Neuronal stem cell (in vitro differentiated cells): ENCODE results near the gene SLC8A1.

Experiments
- DNase-seq: peaks from one replicate; pipeline ENCODE4 v3.0.0-alpha.2; 2013; ENCODE audit warnings: low spot score
- H2AFZ ChIP-seq: one replicate; pipeline ENCODE4 v1.6.1; 2013; ENCODE audit warnings: mild to moderate bottlenecking, low read length, inconsistent platforms
- H2AK5ac ChIP-seq: 2 replicates; pipeline ENCODE4 v1.6.1; 2013; ENCODE audit warnings: low read depth, mild to moderate bottlenecking, inconsistent platforms, low read length, moderate library complexity, mixed read lengths
- H2BK120ac ChIP-seq: 2 replicates; pipeline ENCODE4 v1.6.1; 2013; ENCODE audit warnings: low read depth, mild to moderate bottlenecking, inconsistent platforms, low read length, moderate library complexity, mixed read lengths
- H2BK12ac ChIP-seq: one replicate; pipeline ENCODE4 v1.6.1; 2013; ENCODE audit warnings: low read length, inconsistent platforms
- H2BK15ac ChIP-seq: 2 replicates; pipeline ENCODE4 v1.6.1; 2013; ENCODE audit warnings: mild to moderate bottlenecking, low read length, inconsistent platforms, mixed read lengths
- H2BK5ac ChIP-seq: one replicate; pipeline ENCODE4 v1.6.1; 2013; ENCODE audit warnings: inconsistent platforms, mild to moderate bottlenecking, low read length, moderate library complexity
- H3K14ac ChIP-seq: one replicate; pipeline ENCODE4 v1.6.1; 2013; ENCODE audit warnings: low read length, inconsistent platforms
- H3K18ac ChIP-seq: 2 replicates; pipeline ENCODE4 v1.6.1; 2013; ENCODE audit warnings: low read length, inconsistent platforms
- H3K23ac ChIP-seq: 2 replicates; pipeline ENCODE4 v1.6.1; 2013; ENCODE audit warnings: low read depth, mild to moderate bottlenecking, mixed read lengths, low read length, inconsistent platforms; ENCODE audit not compliant: poor library complexity
- H3K27ac ChIP-seq: replicated peaks from 3 replicates; pipeline ENCODE4 v1.5.1; 2013; ENCODE audit warnings: low read length, inconsistent platforms
- H3K27me3 ChIP-seq, 3 experiments: 2 replicates each; pipeline ENCODE4 v1.6.1; 2013; ENCODE audit warnings: low read length in 3 of 3, mild to moderate bottlenecking in 2 of 3, inconsistent platforms in 1 of 3, low read depth in 1 of 3, mixed read lengths in 1 of 3, moderate library complexity in 1 of 3; ENCODE audit not compliant: control insufficient read depth in 3 of 3, insufficient read depth in 3 of 3
- H3K36me3 ChIP-seq, 2 donors: replicated peaks in 1 of 2; 2 replicates each; pipeline ENCODE4 v1.6.1; 2013; ENCODE audit warnings: low read length in 2 of 2; ENCODE audit not compliant: control insufficient read depth in 2 of 2, insufficient read depth in 2 of 2
- H3K4ac ChIP-seq: 2 replicates; pipeline ENCODE4 v1.6.1; 2013; ENCODE audit warnings: inconsistent platforms, mild to moderate bottlenecking, low read length, moderate library complexity
- H3K4me1 ChIP-seq, 2 donors: 1 replicate in 1 of 2; 2 replicates in 1 of 2; pipeline ENCODE4 v1.6.1; 2013; ENCODE audit warnings: low read length in 2 of 2, low read depth in 1 of 2; ENCODE audit not compliant: control insufficient read depth in 2 of 2, insufficient read depth in 1 of 2
- H3K4me2 ChIP-seq: one replicate; pipeline ENCODE4 v1.6.1; 2013; ENCODE audit warnings: mild to moderate bottlenecking, low read length, inconsistent platforms; ENCODE audit not compliant: insufficient read depth, poor library complexity, severe bottlenecking
- H3K4me3 ChIP-seq, 2 donors: 2 replicates each; pipeline ENCODE4 v1.5.1; 2013; ENCODE audit warnings: low read length in 2 of 2, mild to moderate bottlenecking in 2 of 2, inconsistent platforms in 1 of 2, moderate library complexity in 1 of 2
- H3K79me1 ChIP-seq: one replicate; pipeline ENCODE4 v1.6.1; 2013; ENCODE audit warnings: low read depth, mild to moderate bottlenecking, inconsistent platforms, low read length, moderate library complexity
- H3K9ac ChIP-seq: one replicate; pipeline ENCODE4 v1.6.1; 2013; ENCODE audit warnings: mild to moderate bottlenecking, low read depth, low read length, inconsistent platforms; ENCODE audit not compliant: poor library complexity
- H3K9me3 ChIP-seq, 2 donors: replicated peaks in 1 of 2; 2 replicates each; pipeline versions ENCODE3 to v1.6.1; 2013; ENCODE audit warnings: low read length in 2 of 2, mild to moderate bottlenecking in 2 of 2, inconsistent platforms in 1 of 2, low read depth in 1 of 2, mixed read lengths in 1 of 2, moderate library complexity in 1 of 2; ENCODE audit not compliant: control insufficient read depth in 2 of 2, insufficient read depth in 1 of 2
- H4K8ac ChIP-seq: one replicate; pipeline ENCODE4 v1.6.1; 2013; ENCODE audit warnings: low read depth, mild to moderate bottlenecking, inconsistent platforms, low read length, moderate library complexity
- H4K91ac ChIP-seq: one replicate; pipeline ENCODE4 v1.6.1; 2013; ENCODE audit warnings: low read length, low read depth, mild to moderate bottlenecking, inconsistent platforms; ENCODE audit not compliant: poor library complexity
- WGBS, 2 donors: extraction: QIAGEN DNeasy Blood & Tissue Kit; methylation state at CpG; one replicate each; pipeline ENCODE4 v1.1.7; 2013; ENCODE audit warnings: missing lambda C conversion rate in 2 of 2, mixed read lengths in 1 of 2; ENCODE audit not compliant: insufficient read length in 2 of 2, insufficient replicate concordance in 1 of 2; ENCODE audit errors: extremely low coverage in 2 of 2; 5-methylcytosine and 5-hydroxymethylcytosine counted together

Gene SLC8A1

DNA sequence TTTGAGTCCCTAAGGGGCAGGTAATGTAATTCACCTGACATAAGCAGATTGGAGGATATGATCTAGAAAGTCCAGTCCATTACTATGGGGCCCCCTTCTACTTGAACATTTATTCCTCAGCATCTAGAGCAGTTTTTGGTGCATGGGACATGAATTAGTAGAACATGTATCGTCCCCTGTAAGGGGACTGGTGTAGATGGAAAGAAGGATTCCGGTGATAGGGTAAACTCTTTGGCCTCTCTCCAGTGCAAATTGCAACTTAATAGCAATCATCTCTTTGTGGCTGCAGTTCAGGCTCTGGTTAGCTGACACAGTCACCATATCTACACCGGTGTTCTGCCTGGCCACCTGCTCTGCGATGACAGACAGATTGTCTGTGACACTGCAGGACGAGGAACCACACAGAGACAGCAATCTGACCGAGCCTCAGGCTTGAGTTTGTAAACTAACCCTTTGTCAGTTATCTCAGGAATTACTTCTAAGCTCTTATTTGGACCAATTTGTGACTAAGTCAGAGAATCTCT lies 6.4 kb upstream of the SLC8A1 start:
- WGBS, 2 donors = no CpG with 5 or more reads among the region's 6 CpGs
- DNase-seq = no peak

DNA sequence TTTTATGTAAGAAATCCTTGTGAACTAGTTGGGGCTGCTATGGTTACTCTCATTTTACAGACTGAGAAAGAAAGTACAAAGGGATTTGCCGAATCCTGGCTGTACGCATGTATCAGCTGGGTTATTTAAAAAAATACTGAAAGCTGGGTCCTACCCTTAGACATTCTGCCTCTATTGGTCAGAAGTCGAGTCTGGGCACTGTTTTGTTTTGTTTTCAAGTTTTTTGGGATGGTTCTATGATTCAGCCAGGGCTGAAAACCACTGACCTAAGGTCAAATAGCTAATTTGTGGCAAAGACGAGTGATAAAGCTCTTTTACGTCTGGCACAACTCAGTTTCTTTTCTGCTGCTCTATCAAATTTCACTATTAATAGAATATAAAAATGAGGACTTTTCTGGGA lies 5.9 kb upstream of the SLC8A1 start:
- no peak overlapping the region for H2AK5ac ChIP-seq
- H4K8ac ChIP-seq = no peak overlapping the region
- H3K27me3 ChIP-seq = peaks cover 0 to 9% (median 5%) of the 10 kb centered on the region in 3 experiments
- no peaks in the 10 kb centered on the region for H3K36me3 ChIP-seq
- H3K4me1 ChIP-seq = peaks cover under 1 to 3% of the 10 kb centered on the region in 2 donors
- H2BK12ac ChIP-seq = no peak overlapping the region
- no peaks in the 10 kb centered on the region for H3K79me1 ChIP-seq
- H2BK5ac ChIP-seq = no peak overlapping the region
- H3K9ac ChIP-seq = no peak overlapping the region
- no peaks in the 10 kb centered on the region for H3K9me3 ChIP-seq
- H3K4me3 ChIP-seq = no peak overlapping the region
- H3K4ac ChIP-seq = no peak overlapping the region
- H2BK120ac ChIP-seq = no peak overlapping the region
- no peak overlapping the region for H3K14ac ChIP-seq
- no peak overlapping the region for H3K27ac ChIP-seq
- H3K23ac ChIP-seq = no peak overlapping the region
- H3K18ac ChIP-seq = no peak overlapping the region
- peak overlapping the region; percentile 12 for H2AFZ ChIP-seq
- no peak overlapping the region for H3K4me2 ChIP-seq
- WGBS, 2 donors = no CpG with 5 or more reads among the region's 5 CpGs
- no peak for DNase-seq
- no peak overlapping the region for H4K91ac ChIP-seq
- H2BK15ac ChIP-seq = no peak overlapping the region

More for the DNA sequence above, 6.4 kb upstream of the SLC8A1 start:
- no peak overlapping the region for H2BK5ac ChIP-seq
- H3K79me1 ChIP-seq = no peaks in the 10 kb centered on the region
- no peak overlapping the region for H3K4ac ChIP-seq
- H2AFZ ChIP-seq = peak overlapping the region; percentile 23
- no peak overlapping the region for H3K4me3 ChIP-seq
- peaks cover 0 to 4% (median under 1%) of the 10 kb centered on the region in 3 experiments for H3K27me3 ChIP-seq
- no peak overlapping the region for H3K9ac ChIP-seq
- H3K36me3 ChIP-seq = no peaks in the 10 kb centered on the region
- H2BK15ac ChIP-seq = no peak overlapping the region
- no peak overlapping the region for H4K8ac ChIP-seq
- peaks cover 3 to 6% of the 10 kb centered on the region in 2 donors for H3K4me1 ChIP-seq
- H2BK12ac ChIP-seq = no peak overlapping the region
- no peak overlapping the region for H4K91ac ChIP-seq
- no peak overlapping the region for H2BK120ac ChIP-seq
- no peak overlapping the region for H3K4me2 ChIP-seq
- H3K23ac ChIP-seq = no peak overlapping the region
- H3K14ac ChIP-seq = no peak overlapping the region
- no peak overlapping the region for H3K18ac ChIP-seq
- no peak overlapping the region for H3K27ac ChIP-seq
- H2AK5ac ChIP-seq = no peak overlapping the region
- H3K9me3 ChIP-seq = no peaks in the 10 kb centered on the region

GRCh38 chr2:40457366-40457765 lies 5.5 kb upstream of the SLC8A1 start:
- Histone ChIP-seq H3K4me3 (no peak overlapping the region), H2AFZ (no peak overlapping the region), H3K9me3 (peaks cover 0 to 2% of the 10 kb centered on the region in 2 donors), H3K27me3 (peaks cover 2 to 14% (median 10%) of the 10 kb centered on the region in 3 experiments), H3K9ac (no peak overlapping the region), H4K8ac (no peak overlapping the region), H3K79me1 (no peaks in the 10 kb centered on the region), H2AK5ac (no peak overlapping the region), H3K4me2 (no peak overlapping the region), H3K18ac (no peak overlapping the region), H3K4ac (no peak overlapping the region), H3K4me1 (peaks cover 0 to 5% of the 10 kb centered on the region in 2 donors), H2BK15ac (no peak overlapping the region), H2BK120ac (no peak overlapping the region), H3K36me3 (no peaks in the 10 kb centered on the region), H3K23ac (no peak overlapping the region), H4K91ac (no peak overlapping the region), H2BK5ac (no peak overlapping the region), H3K14ac (no peak overlapping the region), H2BK12ac (no peak overlapping the region), H3K27ac (no peak overlapping the region)
- no peak for DNase-seq
- no CpG with 5 or more reads among the region's 3 CpGs for WGBS, 2 donors

GRCh38 chr2:40456926-40457325 lies 5.0 kb upstream of the SLC8A1 start:
- Histone ChIP-seq H3K27ac (no peak overlapping the region), H4K91ac (no peak overlapping the region), H3K4me2 (no peak overlapping the region), H3K9ac (no peak overlapping the region), H4K8ac (no peak overlapping the region), H3K79me1 (no peaks in the 10 kb centered on the region), H2BK12ac (no peak overlapping the region), H3K4me1 (peaks cover 0 to 5% of the 10 kb centered on the region in 2 donors), H2BK5ac (no peak overlapping the region), H2AFZ (no peak overlapping the region), H3K23ac (no peak overlapping the region), H3K18ac (no peak overlapping the region), H3K14ac (no peak overlapping the region), H2BK15ac (no peak overlapping the region), H3K36me3 (no peaks in the 10 kb centered on the region), H3K27me3 (peaks cover 2 to 15% (median 13%) of the 10 kb centered on the region in 3 experiments), H3K9me3 (peaks cover 0 to 2% of the 10 kb centered on the region in 2 donors), H3K4me3 (no peak overlapping the region), H3K4ac (no peak overlapping the region), H2AK5ac (no peak overlapping the region), H2BK120ac (no peak overlapping the region)
- no CpG with 5 or more reads among the region's 2 CpGs for WGBS, 2 donors
- DNase-seq = no peak
